A673 (cell line): ENCODE measurements around the gene PDE4B.

Experiments used
- EZH2 ChIP-seq: fragments of 200-600 bp; sonication (generic); IDR thresholded peaks from 2 replicates; pipeline ENCODE4 v1.6.1; 2017; ENCODE audit warnings: borderline replicate concordance, low read depth, mild to moderate bottlenecking, mixed read lengths, antibody characterized with exemption, low read length; ENCODE audit not compliant: poor library complexity, severe bottlenecking
- TF ChIP-seq, protein P1 (sequence below): fragments of 300-800, 200-600 bp; sonication (generic); conservative IDR thresholded peaks from 2 replicates; pipeline ENCODE4 v1.5.1; 2017; ENCODE audit warnings: low read depth, mild to moderate bottlenecking, antibody characterized with exemption, low read length, moderate library complexity, mixed read lengths

DNA sequence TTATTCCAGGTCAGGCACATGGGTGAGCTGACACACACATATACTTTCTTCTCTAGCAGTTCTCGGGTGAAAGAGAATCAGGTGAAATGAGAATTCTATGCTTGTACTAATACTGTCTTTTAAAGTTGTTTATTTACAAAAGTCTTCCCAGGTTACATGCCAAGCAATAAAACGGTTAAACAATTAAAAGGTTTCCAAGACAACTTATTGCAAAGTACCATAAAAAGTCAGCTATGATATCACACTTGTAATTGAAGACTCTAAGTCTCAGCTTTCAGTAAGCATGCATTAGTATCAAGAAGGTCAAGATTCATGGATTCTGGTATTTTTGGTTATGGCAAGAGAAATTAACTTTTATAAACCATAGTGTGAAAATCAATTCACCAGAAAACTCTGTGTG, 171.4 kb downstream of the PDE4B start:
- TF ChIP-seq, protein P1, sequence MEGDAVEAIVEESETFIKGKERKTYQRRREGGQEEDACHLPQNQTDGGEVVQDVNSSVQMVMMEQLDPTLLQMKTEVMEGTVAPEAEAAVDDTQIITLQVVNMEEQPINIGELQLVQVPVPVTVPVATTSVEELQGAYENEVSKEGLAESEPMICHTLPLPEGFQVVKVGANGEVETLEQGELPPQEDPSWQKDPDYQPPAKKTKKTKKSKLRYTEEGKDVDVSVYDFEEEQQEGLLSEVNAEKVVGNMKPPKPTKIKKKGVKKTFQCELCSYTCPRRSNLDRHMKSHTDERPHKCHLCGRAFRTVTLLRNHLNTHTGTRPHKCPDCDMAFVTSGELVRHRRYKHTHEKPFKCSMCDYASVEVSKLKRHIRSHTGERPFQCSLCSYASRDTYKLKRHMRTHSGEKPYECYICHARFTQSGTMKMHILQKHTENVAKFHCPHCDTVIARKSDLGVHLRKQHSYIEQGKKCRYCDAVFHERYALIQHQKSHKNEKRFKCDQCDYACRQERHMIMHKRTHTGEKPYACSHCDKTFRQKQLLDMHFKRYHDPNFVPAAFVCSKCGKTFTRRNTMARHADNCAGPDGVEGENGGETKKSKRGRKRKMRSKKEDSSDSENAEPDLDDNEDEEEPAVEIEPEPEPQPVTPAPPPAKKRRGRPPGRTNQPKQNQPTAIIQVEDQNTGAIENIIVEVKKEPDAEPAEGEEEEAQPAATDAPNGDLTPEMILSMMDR = no peak
- no peak for TF ChIP-seq EZH2
